ENCODE results near the gene CLDN22. TPM values are rescaled to one million over a fixed set of nuclear protein-coding genes. Genes with fewer than 3 reads are reported as not detected.
A peak's percentile ranks its signal among the peaks of the same experiment; 100 is the strongest.

Gene CLDN22
- total and polyA plus RNA-seq, 9 of the 15 experiments (the other 6 are each of a cell fraction or from before 2014, with no cell fraction given): 0.21 TPM; not detected in 8

DNA sequence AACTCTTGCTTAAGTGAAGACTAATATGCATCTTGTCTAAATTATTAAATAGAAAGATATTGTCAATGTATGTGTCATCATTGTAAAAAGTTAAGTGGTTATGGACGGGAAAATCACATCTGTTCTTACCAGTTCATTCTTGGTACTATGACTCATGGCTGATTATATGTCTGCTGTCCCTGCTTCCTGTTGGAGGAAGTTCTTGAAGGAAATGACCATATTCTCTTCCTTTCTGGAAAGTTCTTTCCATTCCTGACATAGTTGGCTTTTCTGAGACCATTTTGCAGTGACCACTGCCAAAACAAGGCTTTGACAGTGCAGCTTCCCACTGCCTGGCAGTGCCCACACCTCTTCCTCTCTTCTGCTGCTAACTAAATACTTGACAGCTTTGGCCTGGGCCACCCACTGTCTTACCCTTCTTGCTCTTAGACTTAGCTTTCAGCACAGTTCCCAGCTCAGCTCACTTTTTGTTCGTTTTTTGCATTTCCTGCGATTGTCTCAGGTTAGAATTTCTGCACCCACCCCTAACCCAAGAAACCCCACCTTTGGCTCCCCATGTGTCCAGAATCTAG lies 15.4 kb upstream of the CLDN22 start (continued):
- TF ChIP-seq KDM4B (IDR thresholded peaks at IDR 0.05; ENCODE audit: borderline replicate concordance in 2 of 2, low read depth in 1 of 2) (no peak), CBFA2T2 (conservative IDR thresholded peaks at IDR 0.05) (0 out of 2 replicates have a peak, but pooled peaks have one; percentile 12), DPF2 (IDR thresholded peaks at IDR 0.05) (peak; percentile 65), SMAD4 (CRISPR knock-in tag; conservative IDR thresholded peaks at IDR 0.05) (peak; percentile 53; the same call in 1 of the 2 replicates), SMARCA4 (IDR thresholded peaks at IDR 0.05) (peak; percentile 63), SRF (CRISPR knock-in tag; IDR thresholded peaks at IDR 0.05) (no peak), RCOR1 (IDR thresholded peaks at IDR 0.05; ENCODE audit: borderline replicate concordance in 1 of 2, low read depth in 2 of 2, low read length in 2 of 2) (peak in 1 of 2 experiments; percentile 56; a peak in 1 of 4 replicates), SNIP1 (IDR thresholded peaks at IDR 0.05; ENCODE audit: low read depth) (no peak), WHSC1 (IDR thresholded peaks at IDR 0.05; ENCODE audit: low read length) (no peak), SREBF1 (IDR thresholded peaks at IDR 0.05; ENCODE audit: borderline replicate concordance, low read depth, low read length) (no peak), RBM25 (IDR thresholded peaks at IDR 0.05; ENCODE audit: low read depth, low read length, severe bottlenecking) (no peak), FOS (IDR thresholded peaks at IDR 0.05; ENCODE audit: extremely low read depth, insufficient read length) (peak; percentile 18), FOSL1 (tag; conservative IDR thresholded peaks at IDR 0.05) (peak; percentile 85), ZNF311 (CRISPR knock-in tag; IDR thresholded peaks at IDR 0.05) (peak; percentile 29; the same call in 1 of the 2 replicates), NR2C1 (IDR thresholded peaks at IDR 0.05) (no peak), NR2C1 (tag; IDR thresholded peaks at IDR 0.05) (0 out of 2 replicates have a peak, but pooled peaks have one; percentile 41)
- TF ChIP-seq, protein P1, sequence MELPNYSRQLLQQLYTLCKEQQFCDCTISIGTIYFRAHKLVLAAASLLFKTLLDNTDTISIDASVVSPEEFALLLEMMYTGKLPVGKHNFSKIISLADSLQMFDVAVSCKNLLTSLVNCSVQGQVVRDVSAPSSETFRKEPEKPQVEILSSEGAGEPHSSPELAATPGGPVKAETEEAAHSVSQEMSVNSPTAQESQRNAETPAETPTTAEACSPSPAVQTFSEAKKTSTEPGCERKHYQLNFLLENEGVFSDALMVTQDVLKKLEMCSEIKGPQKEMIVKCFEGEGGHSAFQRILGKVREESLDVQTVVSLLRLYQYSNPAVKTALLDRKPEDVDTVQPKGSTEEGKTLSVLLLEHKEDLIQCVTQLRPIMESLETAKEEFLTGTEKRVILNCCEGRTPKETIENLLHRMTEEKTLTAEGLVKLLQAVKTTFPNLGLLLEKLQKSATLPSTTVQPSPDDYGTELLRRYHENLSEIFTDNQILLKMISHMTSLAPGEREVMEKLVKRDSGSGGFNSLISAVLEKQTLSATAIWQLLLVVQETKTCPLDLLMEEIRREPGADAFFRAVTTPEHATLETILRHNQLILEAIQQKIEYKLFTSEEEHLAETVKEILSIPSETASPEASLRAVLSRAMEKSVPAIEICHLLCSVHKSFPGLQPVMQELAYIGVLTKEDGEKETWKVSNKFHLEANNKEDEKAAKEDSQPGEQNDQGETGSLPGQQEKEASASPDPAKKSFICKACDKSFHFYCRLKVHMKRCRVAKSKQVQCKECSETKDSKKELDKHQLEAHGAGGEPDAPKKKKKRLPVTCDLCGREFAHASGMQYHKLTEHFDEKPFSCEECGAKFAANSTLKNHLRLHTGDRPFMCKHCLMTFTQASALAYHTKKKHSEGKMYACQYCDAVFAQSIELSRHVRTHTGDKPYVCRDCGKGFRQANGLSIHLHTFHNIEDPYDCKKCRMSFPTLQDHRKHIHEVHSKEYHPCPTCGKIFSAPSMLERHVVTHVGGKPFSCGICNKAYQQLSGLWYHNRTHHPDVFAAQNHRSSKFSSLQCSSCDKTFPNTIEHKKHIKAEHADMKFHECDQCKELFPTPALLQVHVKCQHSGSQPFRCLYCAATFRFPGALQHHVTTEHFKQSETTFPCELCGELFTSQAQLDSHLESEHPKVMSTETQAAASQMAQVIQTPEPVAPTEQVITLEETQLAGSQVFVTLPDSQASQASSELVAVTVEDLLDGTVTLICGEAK (IDR thresholded peaks at IDR 0.05): peak; percentile 38; the same call in 1 of the 2 replicates
- TF ChIP-seq, protein P1 (CRISPR knock-in tag; IDR thresholded peaks at IDR 0.05): no peak
- TF ChIP-seq, protein P2, sequence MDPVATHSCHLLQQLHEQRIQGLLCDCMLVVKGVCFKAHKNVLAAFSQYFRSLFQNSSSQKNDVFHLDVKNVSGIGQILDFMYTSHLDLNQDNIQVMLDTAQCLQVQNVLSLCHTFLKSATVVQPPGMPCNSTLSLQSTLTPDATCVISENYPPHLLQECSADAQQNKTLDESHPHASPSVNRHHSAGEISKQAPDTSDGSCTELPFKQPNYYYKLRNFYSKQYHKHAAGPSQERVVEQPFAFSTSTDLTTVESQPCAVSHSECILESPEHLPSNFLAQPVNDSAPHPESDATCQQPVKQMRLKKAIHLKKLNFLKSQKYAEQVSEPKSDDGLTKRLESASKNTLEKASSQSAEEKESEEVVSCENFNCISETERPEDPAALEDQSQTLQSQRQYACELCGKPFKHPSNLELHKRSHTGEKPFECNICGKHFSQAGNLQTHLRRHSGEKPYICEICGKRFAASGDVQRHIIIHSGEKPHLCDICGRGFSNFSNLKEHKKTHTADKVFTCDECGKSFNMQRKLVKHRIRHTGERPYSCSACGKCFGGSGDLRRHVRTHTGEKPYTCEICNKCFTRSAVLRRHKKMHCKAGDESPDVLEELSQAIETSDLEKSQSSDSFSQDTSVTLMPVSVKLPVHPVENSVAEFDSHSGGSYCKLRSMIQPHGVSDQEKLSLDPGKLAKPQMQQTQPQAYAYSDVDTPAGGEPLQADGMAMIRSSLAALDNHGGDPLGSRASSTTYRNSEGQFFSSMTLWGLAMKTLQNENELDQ (CRISPR knock-in tag; IDR thresholded peaks at IDR 0.05; ENCODE audit: borderline replicate concordance): no peak

Measured in K562 (cell line).